SK-N-SH (cell line): Measurements from ENCODE around the gene NKX2-3. TPM values are rescaled to one million over a fixed set of nuclear protein-coding genes. Genes with fewer than 3 reads are reported as not detected.

Experiments
- CTCF ChIA-PET: fragments of 300-600, 350-600 bp; formaldehyde crosslinking; extraction: SDS; loops from one replicate; lab custom pipeline; 2021; lab: Yijun Ruan, JAX
- POLR2A ChIA-PET: fragments of 350-600 bp; sonication (Branson Sonifier 250); formaldehyde crosslinking; extraction: SDS; loops from one replicate; lab custom pipeline; 2020; ENCODE audit warnings: antibody characterized with exemption, inconsistent platforms; lab: Yijun Ruan, JAX
- DNase-seq: peaks from one replicate; pipeline ENCODE4 v3.0.0; 2012
- H2AFZ ChIP-seq: fragments of 200-600 bp; sonication (generic); 2 replicates; pipeline ENCODE4 v1.8.1; 2016; ENCODE audit warnings: antibody characterized with exemption, mild to moderate bottlenecking, low read depth
- H3F3A ChIP-seq: fragments of 200-600 bp; sonication (generic); replicated peaks from 2 replicates; pipeline ENCODE3; 2016; ENCODE audit warnings: antibody characterized with exemption, mild to moderate bottlenecking; ENCODE audit not compliant: insufficient read depth
- H3K27ac ChIP-seq, 2 experiments: fragments of 200-500 bp in 1 of 2; fragments of 200-600 bp in 1 of 2; sonication (Bioruptor generic) in 1 of 2; sonication (generic), shearing (Covaris generic) in 1 of 2; 2 replicates each; pipeline versions ENCODE4 v1.5.1 to v1.6.1; 2014 to 2016; ENCODE audit warnings: low read depth in 2 of 2, inconsistent platforms in 1 of 2, low read length in 1 of 2, mild to moderate bottlenecking in 1 of 2, mixed read lengths in 1 of 2
- H3K27me3 ChIP-seq: fragments of 200-600 bp; sonication (generic), shearing (Covaris generic); 2 replicates; pipeline ENCODE4 v1.6.1; 2016; ENCODE audit warnings: mixed run types; ENCODE audit not compliant: insufficient read depth
- H3K36me3 ChIP-seq, 2 experiments: fragments of 200-500 bp in 1 of 2; fragments of 200-600 bp in 1 of 2; sonication (Bioruptor generic) in 1 of 2; sonication (generic) in 1 of 2; replicated peaks in 1 of 2; 2 replicates each; pipeline versions ENCODE3 to v1.5.1; 2014 to 2016; ENCODE audit warnings: low read length in 1 of 2, mild to moderate bottlenecking in 1 of 2; ENCODE audit not compliant: insufficient read depth in 2 of 2, control insufficient read depth in 1 of 2
- H3K4me1 ChIP-seq, 2 experiments: fragments of 200-500 bp in 1 of 2; fragments of 200-600 bp in 1 of 2; sonication (Bioruptor generic) in 1 of 2; sonication (generic), shearing (Covaris generic) in 1 of 2; 2 replicates each; pipeline versions ENCODE4 v1.5.1 to v1.6.1; 2014 to 2016; ENCODE audit warnings: low read depth in 1 of 2, low read length in 1 of 2, mixed run types in 1 of 2; ENCODE audit not compliant: insufficient read depth in 2 of 2, control insufficient read depth in 1 of 2
- H3K4me2 ChIP-seq: fragments of 200-600 bp; sonication (generic), shearing (Covaris generic); 2 replicates; pipeline ENCODE4 v1.6.1; 2017; ENCODE audit warnings: mixed run types
- H3K4me3 ChIP-seq, 2 experiments: fragments of 200-500 bp in 1 of 2; fragments of 200-600 bp in 1 of 2; sonication (Bioruptor generic) in 1 of 2; sonication (generic), shearing (Covaris generic) in 1 of 2; 2 replicates each; pipeline versions ENCODE4 v1.5.1 to v1.8.1; 2014 to 2016; ENCODE audit warnings: low read depth in 2 of 2, inconsistent platforms in 1 of 2, low read length in 1 of 2, mild to moderate bottlenecking in 1 of 2, mixed read lengths in 1 of 2, moderate library complexity in 1 of 2
- H3K79me2 ChIP-seq: fragments of 200-600 bp; sonication (generic); 2 replicates; pipeline ENCODE4 v1.8.1; 2017; ENCODE audit warnings: mild to moderate bottlenecking; ENCODE audit not compliant: insufficient read depth
- H3K9ac ChIP-seq: fragments of 200-600 bp; sonication (generic); 2 replicates; pipeline ENCODE4 v1.6.1; 2017; ENCODE audit warnings: mixed run types
- H3K9me2 ChIP-seq: fragments of 200-600 bp; sonication (generic); 2 replicates; pipeline ENCODE4 v1.6.1; 2017; ENCODE audit warnings: mixed run types
- H3K9me3 ChIP-seq: fragments of 200-600 bp; sonication (generic); 2 replicates; pipeline ENCODE4 v1.6.1; 2017; ENCODE audit warnings: mixed run types, mild to moderate bottlenecking, moderate library complexity
- H4K20me1 ChIP-seq: fragments of 200-600 bp; sonication (generic); 2 replicates; pipeline ENCODE4 v1.6.1; 2017; ENCODE audit warnings: mild to moderate bottlenecking, mixed run types; ENCODE audit not compliant: insufficient read depth
- CHD2 ChIP-seq: fragments of 150-350 bp; IDR thresholded peaks from 2 replicates; pipeline ENCODE4 v1.6.1; 2018; ENCODE audit warnings: low read length; ENCODE audit not compliant: partially characterized antibody
- CTCF ChIP-seq: fragments of 200-600 bp; sonication (generic); IDR thresholded peaks from 2 replicates; pipeline ENCODE4 v1.6.1; 2017; ENCODE audit warnings: antibody characterized with exemption, mild to moderate bottlenecking, moderate library complexity
- ELF1 ChIP-seq: IDR thresholded peaks from 2 replicates; pipeline ENCODE4 v1.4.0; 2012
- EZH2phosphoT487 ChIP-seq: fragments of 200-600 bp; sonication (generic); IDR thresholded peaks from 2 replicates; pipeline ENCODE4 v1.6.1; 2017; ENCODE audit warnings: low read depth, mixed run types, mild to moderate bottlenecking, antibody characterized with exemption, moderate library complexity, borderline replicate concordance
- IRF3 ChIP-seq: fragments of 150-350 bp; IDR thresholded peaks from 2 replicates; pipeline ENCODE4 v1.6.1; 2016; ENCODE audit warnings: mild to moderate bottlenecking, low read depth, low read length
- JUND ChIP-seq: IDR thresholded peaks from 2 replicates; pipeline ENCODE4 v1.4.0; 2012
- MAX ChIP-seq: IDR thresholded peaks from 2 replicates; pipeline ENCODE4 v1.4.0; 2012; ENCODE audit warnings: low read depth
- NFIC ChIP-seq: IDR thresholded peaks from 2 replicates; pipeline ENCODE4 v1.4.0; 2012; ENCODE audit warnings: borderline replicate concordance
- NRF1 ChIP-seq: IDR thresholded peaks from 2 replicates; pipeline ENCODE4 v1.6.1; 2012; ENCODE audit warnings: low read depth, mild to moderate bottlenecking, low read length
- PBX3 ChIP-seq: IDR thresholded peaks from 2 replicates; pipeline ENCODE4; 2012
- RAD21 ChIP-seq: IDR thresholded peaks from 2 replicates; pipeline ENCODE4 v1.6.1; 2012; ENCODE audit warnings: mild to moderate bottlenecking, low read length
- TCF12 ChIP-seq: IDR thresholded peaks from 2 replicates; pipeline ENCODE4 v1.4.0; 2012
- TEAD4 ChIP-seq: IDR thresholded peaks from 2 replicates; pipeline ENCODE4 v1.4.0; 2012; ENCODE audit warnings: mild to moderate bottlenecking, borderline replicate concordance; ENCODE audit not compliant: insufficient read depth
- YY1 ChIP-seq: IDR thresholded peaks from 2 replicates; pipeline ENCODE4 v1.4.0; 2012; ENCODE audit warnings: low read depth, mild to moderate bottlenecking
- WGBS: methylation state at CpG from one replicate; pipeline ENCODE4 v1.1.6; 2017; ENCODE audit warnings: low lambda C conversion rate; 5-methylcytosine and 5-hydroxymethylcytosine counted together
- polyA plus RNA-seq, 3 experiments: library from polyadenylated mRNA; depleted of rRNA; stranded (reverse); fragments of >200 nt; gene quantifications; 2 replicates each; pipeline ENCODE4 v1.2.3, GENCODE V29; 2012
- TF ChIP-seq, protein P1 (sequence below): IDR thresholded peaks from 2 replicates; pipeline ENCODE4 v1.4.0; 2012; ENCODE audit warnings: low read depth, borderline replicate concordance
- TF ChIP-seq, protein P2 (sequence below): IDR thresholded peaks from 2 replicates; pipeline ENCODE4 v1.6.1; 2012; ENCODE audit warnings: mild to moderate bottlenecking, low read depth, low read length, moderate library complexity

The NKX2-3 gene
- polyA plus RNA-seq, 1 of the 3 experiments (the other 2 are of a cell fraction), result not detected

DNA sequence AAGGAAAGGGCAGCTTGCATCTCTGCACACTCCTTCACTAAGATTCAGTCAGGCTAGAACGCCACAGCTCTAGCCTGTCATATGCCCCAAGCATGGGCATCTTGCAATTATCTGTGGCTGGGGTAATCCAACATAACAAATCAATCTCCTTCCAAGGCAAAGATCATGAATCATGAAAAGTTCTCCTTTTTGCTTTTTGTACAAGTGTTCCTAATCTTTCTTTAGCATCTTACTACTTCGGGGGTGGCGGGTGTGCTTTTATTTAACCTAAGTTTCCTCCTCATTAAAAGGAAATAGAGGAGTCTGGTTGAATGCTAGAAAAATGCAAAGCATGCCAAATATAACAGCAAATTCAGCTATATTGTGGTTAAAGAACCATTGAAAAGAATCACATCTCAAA, 43.5 kb upstream of the NKX2-3 start:
- Histone ChIP-seq H3K27ac (no peak overlapping the region), H3K9ac (no peak overlapping the region), H3K36me3 (no peaks in the 10 kb centered on the region), H2AFZ (no peak overlapping the region), H3K79me2 (no peaks in the 10 kb centered on the region), H3K9me2 (no peaks in the 10 kb centered on the region), H3K4me3 (no peak overlapping the region), H4K20me1 (no peaks in the 10 kb centered on the region), H3K4me1 (no peaks in the 10 kb centered on the region), H3K27me3 (peaks cover 46% of the 10 kb centered on the region; the same call in 1 of the 2 replicates), H3F3A (no peaks in the 10 kb centered on the region), H3K9me3 (no peaks in the 10 kb centered on the region), H3K4me2 (no peak overlapping the region)
- CTCF ChIA-PET, result interaction anchor here (1.6 kb wide), 1 partner anchor 53 kb away, joined by 4 read pairs; no protein-coding TSS in a partner anchor
- TF ChIP-seq TCF12 (no peak), TEAD4 (no peak), RAD21 (no peak)
- WGBS, result 6% methylated on average over 3 of the region's 3 CpGs
- POLR2A ChIA-PET, result no interaction called here
- no peak for DNase-seq

DNA sequence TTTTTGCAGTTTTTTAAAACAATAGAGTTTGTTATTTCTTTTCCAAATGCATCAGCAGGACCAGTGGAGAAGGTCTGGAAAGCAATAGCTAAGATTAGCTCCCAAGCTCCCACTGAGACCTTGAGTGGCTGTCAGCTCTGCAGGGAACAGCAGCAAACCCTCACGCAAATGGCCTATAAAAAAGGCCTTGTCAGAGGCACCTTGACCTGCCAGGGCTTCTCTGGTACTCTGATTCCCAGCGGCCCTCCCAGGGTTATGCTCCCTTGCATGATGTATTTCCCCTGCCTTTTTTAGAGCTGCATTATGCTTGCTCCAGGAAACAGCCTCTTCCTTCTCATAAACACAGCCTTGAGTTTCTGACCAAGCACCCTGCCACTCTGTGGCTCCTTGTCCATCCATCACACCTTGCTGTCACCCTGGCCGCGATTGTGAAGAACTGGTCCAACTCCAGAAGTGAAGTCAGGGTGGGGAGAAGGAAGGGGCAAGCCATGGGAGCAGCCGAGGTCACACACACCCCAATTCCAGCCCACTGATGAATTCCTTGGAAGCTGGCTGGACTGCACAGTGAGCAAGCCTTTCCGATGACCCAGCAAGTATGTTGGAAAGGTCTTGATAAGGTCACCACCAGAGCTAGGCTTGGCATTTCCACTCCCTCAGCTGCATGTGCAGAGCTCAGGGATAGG, 35.3 kb upstream of the NKX2-3 start:
- ChIA-PET POLR2A (no interaction called here), CTCF (interaction anchor here (0.9 kb wide), 1 partner anchor 23 kb away, joined by 3 read pairs; no protein-coding TSS in a partner anchor)
- Histone ChIP-seq H3K4me2 (no peak overlapping the region), H3K9me3 (no peaks in the 10 kb centered on the region), H3K36me3 (no peaks in the 10 kb centered on the region), H2AFZ (no peak overlapping the region), H3K79me2 (no peaks in the 10 kb centered on the region), H3K4me3 (no peak overlapping the region), H3F3A (no peaks in the 10 kb centered on the region), H4K20me1 (no peaks in the 10 kb centered on the region), H3K9me2 (no peaks in the 10 kb centered on the region), H3K9ac (no peak overlapping the region), H3K27ac (no peak overlapping the region), H3K27me3 (0 out of 2 replicates have a peak, but pooled peaks cover 3% of the 10 kb centered on the region), H3K4me1 (no peaks in the 10 kb centered on the region)
- TF ChIP-seq TCF12 (no peak), JUND (no peak), MAX (no peak), NFIC (no peak), PBX3 (no peak), CTCF (no peak), ELF1 (no peak), IRF3 (no peak), YY1 (no peak), EZH2phosphoT487 (no peak), NRF1 (no peak), CHD2 (no peak)
- TF ChIP-seq, protein P1, sequence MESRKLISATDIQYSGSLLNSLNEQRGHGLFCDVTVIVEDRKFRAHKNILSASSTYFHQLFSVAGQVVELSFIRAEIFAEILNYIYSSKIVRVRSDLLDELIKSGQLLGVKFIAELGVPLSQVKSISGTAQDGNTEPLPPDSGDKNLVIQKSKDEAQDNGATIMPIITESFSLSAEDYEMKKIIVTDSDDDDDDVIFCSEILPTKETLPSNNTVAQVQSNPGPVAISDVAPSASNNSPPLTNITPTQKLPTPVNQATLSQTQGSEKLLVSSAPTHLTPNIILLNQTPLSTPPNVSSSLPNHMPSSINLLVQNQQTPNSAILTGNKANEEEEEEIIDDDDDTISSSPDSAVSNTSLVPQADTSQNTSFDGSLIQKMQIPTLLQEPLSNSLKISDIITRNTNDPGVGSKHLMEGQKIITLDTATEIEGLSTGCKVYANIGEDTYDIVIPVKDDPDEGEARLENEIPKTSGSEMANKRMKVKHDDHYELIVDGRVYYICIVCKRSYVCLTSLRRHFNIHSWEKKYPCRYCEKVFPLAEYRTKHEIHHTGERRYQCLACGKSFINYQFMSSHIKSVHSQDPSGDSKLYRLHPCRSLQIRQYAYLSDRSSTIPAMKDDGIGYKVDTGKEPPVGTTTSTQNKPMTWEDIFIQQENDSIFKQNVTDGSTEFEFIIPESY, result no peak
- TF ChIP-seq, protein P2, sequence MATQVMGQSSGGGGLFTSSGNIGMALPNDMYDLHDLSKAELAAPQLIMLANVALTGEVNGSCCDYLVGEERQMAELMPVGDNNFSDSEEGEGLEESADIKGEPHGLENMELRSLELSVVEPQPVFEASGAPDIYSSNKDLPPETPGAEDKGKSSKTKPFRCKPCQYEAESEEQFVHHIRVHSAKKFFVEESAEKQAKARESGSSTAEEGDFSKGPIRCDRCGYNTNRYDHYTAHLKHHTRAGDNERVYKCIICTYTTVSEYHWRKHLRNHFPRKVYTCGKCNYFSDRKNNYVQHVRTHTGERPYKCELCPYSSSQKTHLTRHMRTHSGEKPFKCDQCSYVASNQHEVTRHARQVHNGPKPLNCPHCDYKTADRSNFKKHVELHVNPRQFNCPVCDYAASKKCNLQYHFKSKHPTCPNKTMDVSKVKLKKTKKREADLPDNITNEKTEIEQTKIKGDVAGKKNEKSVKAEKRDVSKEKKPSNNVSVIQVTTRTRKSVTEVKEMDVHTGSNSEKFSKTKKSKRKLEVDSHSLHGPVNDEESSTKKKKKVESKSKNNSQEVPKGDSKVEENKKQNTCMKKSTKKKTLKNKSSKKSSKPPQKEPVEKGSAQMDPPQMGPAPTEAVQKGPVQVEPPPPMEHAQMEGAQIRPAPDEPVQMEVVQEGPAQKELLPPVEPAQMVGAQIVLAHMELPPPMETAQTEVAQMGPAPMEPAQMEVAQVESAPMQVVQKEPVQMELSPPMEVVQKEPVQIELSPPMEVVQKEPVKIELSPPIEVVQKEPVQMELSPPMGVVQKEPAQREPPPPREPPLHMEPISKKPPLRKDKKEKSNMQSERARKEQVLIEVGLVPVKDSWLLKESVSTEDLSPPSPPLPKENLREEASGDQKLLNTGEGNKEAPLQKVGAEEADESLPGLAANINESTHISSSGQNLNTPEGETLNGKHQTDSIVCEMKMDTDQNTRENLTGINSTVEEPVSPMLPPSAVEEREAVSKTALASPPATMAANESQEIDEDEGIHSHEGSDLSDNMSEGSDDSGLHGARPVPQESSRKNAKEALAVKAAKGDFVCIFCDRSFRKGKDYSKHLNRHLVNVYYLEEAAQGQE, result no peak
- no peak for DNase-seq
- 9% methylated on average over 6 of the region's 6 CpGs for WGBS
